Lower leg skin (tissue), 3 donors: ENCODE measurements around the gene CMTM3.

Experiments used
- CTCF ChIP-seq, 3 donors: fragments of 450-650 bp; IDR thresholded peaks; one replicate each; pipeline ENCODE4 v1.5.1; 2016; ENCODE audit warnings: antibody characterized with exemption in 3 of 3, mild to moderate bottlenecking in 3 of 3, moderate library complexity in 2 of 3
- POLR2A ChIP-seq, 2 donors: fragments of 450-650 bp; IDR thresholded peaks; one replicate each; pipeline ENCODE4 v1.6.1; 2016 to 2017; ENCODE audit warnings: antibody characterized with exemption in 2 of 2, mild to moderate bottlenecking in 1 of 2, moderate library complexity in 1 of 2

GRCh38 chr16:66566051-66566901, 38.2 kb upstream of the CMTM3 start, which contains the start of gene CMTM1:
- TF ChIP-seq POLR2A (IDR thresholded peaks at IDR 0.05) (no peak), CTCF (IDR thresholded peaks at IDR 0.05) (no peak)
